Tibial artery (tissue), 4 donors: ENCODE results near the gene FOXO3.

Experiments
- DNase-seq, 2 donors: peaks; one replicate each; pipeline ENCODE4 v3.0.0-alpha.2; 2019
- H3K27ac ChIP-seq, 2 donors: fragments of 200-600 bp; sonication (generic) in 1 of 2; 1 replicate in 1 of 2; 2 replicates in 1 of 2; pipeline ENCODE4 v1.5.1; 2018 to 2019; ENCODE audit warnings: mild to moderate bottlenecking in 1 of 2
- H3K27me3 ChIP-seq, 2 donors: fragments of 200-600 bp; sonication (generic) in 1 of 2; one replicate each; pipeline versions ENCODE4 v1.5.1 to v1.6.0; 2016 to 2019
- H3K36me3 ChIP-seq, 3 donors: fragments of 200-600 bp; sonication (generic) in 2 of 3; one replicate each; pipeline ENCODE4 v1.5.1; 2016 to 2019; ENCODE audit warnings: mild to moderate bottlenecking in 2 of 3
- H3K4me1 ChIP-seq, 4 donors: fragments of 200-600 bp; sonication (generic) in 2 of 4; 1 replicate in 3 of 4; 2 replicates in 1 of 4; pipeline ENCODE4 v1.5.1; 2016 to 2019
- H3K4me3 ChIP-seq, 2 donors: fragments of 200-600 bp; sonication (generic) in 1 of 2; 1 replicate in 1 of 2; 2 replicates in 1 of 2; pipeline ENCODE4 v1.5.1; 2018 to 2019; ENCODE audit warnings: mild to moderate bottlenecking in 2 of 2
- H3K9me3 ChIP-seq, 3 donors: fragments of 200-600 bp; sonication (generic) in 1 of 3; one replicate each; pipeline ENCODE4 v1.5.1; 2016 to 2019
- CTCF ChIP-seq, 2 experiments: fragments of 200-600 bp in 1 of 2; fragments of 450-650 bp in 1 of 2; IDR thresholded peaks; one replicate each; pipeline ENCODE4 v1.5.1; 2017 to 2019; ENCODE audit warnings: antibody characterized with exemption in 2 of 2, mild to moderate bottlenecking in 1 of 2, moderate library complexity in 1 of 2
- intact Hi-C: fragments of 100-400 bp; cut with DNase I; formaldehyde crosslinking; loops from one replicate; pipeline ENCODE4 v1.15.0; 2023; ENCODE audit warnings: low total_unique reads

FOXO3 gene

GRCh38 chr6:108579328-108579721 lies 18.6 kb downstream of the FOXO3 start:
- peaks cover 0 to 100% (median 87%) of the 10 kb centered on the region in 4 donors for H3K4me1 ChIP-seq
- peak overlapping the region; percentile 62 to 67 for H3K27ac ChIP-seq
- no peak for TF ChIP-seq CTCF (IDR thresholded peaks at IDR 0.05)
- no peak overlapping the region for H3K4me3 ChIP-seq
- intact Hi-C loops = no loop called here
- H3K27me3 ChIP-seq = no peaks in the 10 kb centered on the region
- H3K36me3 ChIP-seq = peaks cover 0 to 7% (median 5%) of the 10 kb centered on the region in 3 donors
- H3K9me3 ChIP-seq = no peaks in the 10 kb centered on the region
- DNase-seq = no peak

GRCh38 chr6:108580646-108581045 lies 19.9 kb downstream of the FOXO3 start:
- Histone ChIP-seq H3K4me1 (peaks cover 0 to 98% (median 88%) of the 10 kb centered on the region in 4 donors), H3K9me3 (no peaks in the 10 kb centered on the region), H3K27ac (peak overlapping the region; percentile 62 to 67), H3K27me3 (no peaks in the 10 kb centered on the region), H3K36me3 (peaks cover 0 to 7% (median 5%) of the 10 kb centered on the region in 3 donors), H3K4me3 (peak overlapping the region in 1 of 2 donors; percentile 26)
- TF ChIP-seq CTCF (IDR thresholded peaks at IDR 0.05) = no peak
- intact Hi-C loops = no loop called here
- DNase-seq = no peak

GRCh38 chr6:108581237-108581931 lies 20.7 kb downstream of the FOXO3 start:
- no peak for TF ChIP-seq CTCF (IDR thresholded peaks at IDR 0.05)
- Histone ChIP-seq H3K27me3 (no peaks in the 10 kb centered on the region), H3K36me3 (peaks cover 0 to 7% (median 5%) of the 10 kb centered on the region in 3 donors), H3K27ac (peak overlapping the region; percentile 62 to 67), H3K4me1 (peaks cover 0 to 98% (median 88%) of the 10 kb centered on the region in 4 donors), H3K9me3 (no peaks in the 10 kb centered on the region), H3K4me3 (peak overlapping the region in 1 of 2 donors; percentile 26)
- peak in 1 of 2 donors; percentile 73 for DNase-seq
- intact Hi-C loops = no loop called here

- TF ChIP-seq CTCF (IDR thresholded peaks at IDR 0.05) = no peak
- Histone ChIP-seq H3K27me3 (no peaks in the 10 kb centered on the region), H3K27ac (peak overlapping the region; percentile 62 to 67), H3K9me3 (no peaks in the 10 kb centered on the region), H3K4me1 (peaks cover 0 to 98% (median 88%) of the 10 kb centered on the region in 4 donors), H3K36me3 (peaks cover 0 to 7% (median 5%) of the 10 kb centered on the region in 3 donors), H3K4me3 (no peak overlapping the region)
- DNase-seq = no peak
- intact Hi-C loops = no loop called here
Measured at GRCh38 chr6:108581932-108582475, 21.3 kb downstream of the FOXO3 start.

GRCh38 chr6:108582618-108583017 lies 21.9 kb downstream of the FOXO3 start:
- no peaks in the 10 kb centered on the region for H3K9me3 ChIP-seq
- H3K36me3 ChIP-seq = peaks cover 0 to 7% (median 5%) of the 10 kb centered on the region in 3 donors
- intact Hi-C loops = no loop called here
- no peak for TF ChIP-seq CTCF (IDR thresholded peaks at IDR 0.05)
- H3K4me3 ChIP-seq = no peak overlapping the region
- peaks cover 0 to 98% (median 89%) of the 10 kb centered on the region in 4 donors for H3K4me1 ChIP-seq
- no peaks in the 10 kb centered on the region for H3K27me3 ChIP-seq
- no peak for DNase-seq
- peak overlapping the region; percentile 62 to 67 for H3K27ac ChIP-seq
